ENCODE results near the gene ATP9B. TPM values are rescaled to one million over a fixed set of nuclear protein-coding genes. Genes with fewer than 3 reads are reported as not detected.

ATP9B gene
- polyA plus RNA-seq, 3 donors, result 7.2 to 20.3 (median 14.0) TPM

- H3K4me2 ChIP-seq (replicated peaks; ENCODE audit: extremely low read depth, low read length, poor library complexity, severe bottlenecking), result no peak overlapping the region
- no peak for TF ChIP-seq CTCF (IDR thresholded peaks at IDR 0.05)
Observed at GRCh38 chr18:79067611-79068010, 1.6 kb upstream of the ATP9B start.

GRCh38 chr18:79068341-79068936 lies 755 bp upstream of the ATP9B start:
- H3K4me1 ChIP-seq (ENCODE audit: control insufficient read depth in 1 of 2, insufficient read depth in 2 of 2, low read length in 2 of 2), result peaks cover 21 to 32% of the 10 kb centered on the region in 2 donors
- DNase-seq, result peak in 1 of 3 donors; percentile 10
- Mint-ChIP-seq H3K4me1 (peaks cover 25% of the 10 kb centered on the region), H3K36me3 (peaks cover 10 to 22% of the 10 kb centered on the region in 2 donors), H3K4me3 (peak overlapping the region; percentile 83 to 87), H3K9me3 (peaks cover 22 to 29% (median 27%) of the 10 kb centered on the region in 7 donors), H3K27me3 (ENCODE audit: low read depth in 3 of 3) (peaks cover 8 to 19% (median 9%) of the 10 kb centered on the region in 3 donors), H3K27ac (peak overlapping the region; percentile 84 to 95 (median 90))
- H3K36me3 ChIP-seq (replicated peaks in 1 of 2; ENCODE audit: control insufficient read depth in 1 of 2, insufficient read depth in 2 of 2, low read length in 2 of 2), result no peaks in the 10 kb centered on the region
- H2AFZ ChIP-seq (ENCODE audit: insufficient read depth, low read depth, low read length, poor library complexity, severe bottlenecking), result peak overlapping the region; percentile 95
- peaks cover 0 to 6% of the 10 kb centered on the region in 2 donors for H3K27me3 ChIP-seq (ENCODE audit: control insufficient read depth in 2 of 2, insufficient read depth in 2 of 2, low read length in 2 of 2)
- peak overlapping the region; percentile 84 for H3K4me2 ChIP-seq (replicated peaks; ENCODE audit: extremely low read depth, low read length, poor library complexity, severe bottlenecking)
- H3K27ac ChIP-seq (ENCODE audit: low read depth in 1 of 2, low read length in 2 of 2), result peak overlapping the region; percentile 68 to 92
- peak overlapping the region; percentile 33 to 89 (median 56) for H3K4me3 ChIP-seq (replicated peaks in 1 of 3; ENCODE audit: low read depth in 2 of 3, low read length in 3 of 3)
- peak overlapping the region; percentile 95 for H3K9ac ChIP-seq (ENCODE audit: insufficient read depth, low read length, poor library complexity, severe bottlenecking)
- peaks cover 2 to 16% of the 10 kb centered on the region in 2 donors for H3K9me3 ChIP-seq (replicated peaks in 1 of 2; ENCODE audit: control insufficient read depth in 1 of 2, insufficient read depth in 1 of 2, low read length in 2 of 2)
- TF ChIP-seq CTCF (IDR thresholded peaks at IDR 0.05), result no peak
- intact Hi-C loops (cut with micrococcal nuclease), result loop anchor here (5.0 to 10.0 kb wide), 7 partner anchors 84 to 966 kb away; partner anchors contain the start of genes RBFA (in 2 of the 2) and CTDP1 (in 1 of the 2)
- H4K20me1 ChIP-seq (ENCODE audit: insufficient read depth, low read length), result peaks cover 1% of the 10 kb centered on the region
- WGBS (ENCODE audit: insufficient coverage), result 3% methylated on average over 47 of the region's 49 CpGs
- peaks cover 30% of the 10 kb centered on the region for H3K79me2 ChIP-seq (ENCODE audit: insufficient read depth, low read length)

More at GRCh38 chr18:79067611-79068010, 1.6 kb upstream of the ATP9B start:
- Mint-ChIP-seq H3K9me3 (peaks cover 21 to 24% (median 23%) of the 10 kb centered on the region in 7 donors), H3K4me1 (peaks cover 25% of the 10 kb centered on the region), H3K27ac (peak overlapping the region in 3 of 7 donors; percentile 19 to 88 (median 48)), H3K4me3 (peak overlapping the region in 1 of 2 donors; percentile 15), H3K27me3 (ENCODE audit: low read depth in 3 of 3) (peaks cover 9 to 19% (median 9%) of the 10 kb centered on the region in 3 donors), H3K36me3 (peaks cover 3 to 17% of the 10 kb centered on the region in 2 donors)
- 100% methylated on average over 4 of the region's 4 CpGs for WGBS (ENCODE audit: insufficient coverage)
- no peak overlapping the region for H2AFZ ChIP-seq (ENCODE audit: insufficient read depth, low read depth, low read length, poor library complexity, severe bottlenecking)
- no peaks in the 10 kb centered on the region for H4K20me1 ChIP-seq (ENCODE audit: insufficient read depth, low read length)
- no peak overlapping the region for H3K27ac ChIP-seq (ENCODE audit: low read depth in 1 of 2, low read length in 2 of 2)
- intact Hi-C loops (cut with micrococcal nuclease), result loop anchor here (5.0 to 10.0 kb wide), 7 partner anchors 85 to 967 kb away; partner anchors contain the start of genes RBFA (in 2 of the 2) and CTDP1 (in 1 of the 2)
- no peak for DNase-seq
- H3K9me3 ChIP-seq (replicated peaks in 1 of 2; ENCODE audit: control insufficient read depth in 1 of 2, insufficient read depth in 1 of 2, low read length in 2 of 2), result peaks cover under 1 to 16% of the 10 kb centered on the region in 2 donors
- peaks cover 21 to 32% of the 10 kb centered on the region in 2 donors for H3K4me1 ChIP-seq (ENCODE audit: control insufficient read depth in 1 of 2, insufficient read depth in 2 of 2, low read length in 2 of 2)
- H3K79me2 ChIP-seq (ENCODE audit: insufficient read depth, low read length), result peaks cover 25% of the 10 kb centered on the region
- H3K36me3 ChIP-seq (replicated peaks in 1 of 2; ENCODE audit: control insufficient read depth in 1 of 2, insufficient read depth in 2 of 2, low read length in 2 of 2), result no peaks in the 10 kb centered on the region
- no peak overlapping the region for H3K4me3 ChIP-seq (replicated peaks in 1 of 3; ENCODE audit: low read depth in 2 of 3, low read length in 3 of 3)
- H3K9ac ChIP-seq (ENCODE audit: insufficient read depth, low read length, poor library complexity, severe bottlenecking), result no peak overlapping the region
- H3K27me3 ChIP-seq (ENCODE audit: control insufficient read depth in 2 of 2, insufficient read depth in 2 of 2, low read length in 2 of 2), result peaks cover 0 to 6% of the 10 kb centered on the region in 2 donors

All from CD14-positive monocyte (primary cell).